Activated CD4-positive, CD25-positive, alpha-beta regulatory T cell (primary cell): ENCODE data around the gene ATOH8.

Experiments used
- DNase-seq, 4 experiments: peaks; one replicate each; lab custom pipeline; 2025; lab: John Stamatoyannopoulos, UW

Gene ATOH8

GRCh38 chr2:85754313-85755095 is 713 bp downstream of the ATOH8 start:
- DNase-seq: no peak

GRCh38 chr2:85755122-85756027 is 1.6 kb downstream of the ATOH8 start:
- DNase-seq: no peak

GRCh38 chr2:85756195-85756594 is 2.4 kb downstream of the ATOH8 start:
- no peak for DNase-seq

- no peak for DNase-seq
Observed at GRCh38 chr2:85756822-85757435, 3.1 kb downstream of the ATOH8 start.

GRCh38 chr2:85757860-85758259 is 4.1 kb downstream of the ATOH8 start:
- DNase-seq: no peak

GRCh38 chr2:85758361-85759256 is 4.8 kb downstream of the ATOH8 start:
- no peak for DNase-seq

- DNase-seq: no peak
Observed at GRCh38 chr2:85759257-85759613, 5.4 kb downstream of the ATOH8 start.

- DNase-seq: no peak
Observed at GRCh38 chr2:85760371-85760770, 6.6 kb downstream of the ATOH8 start.

GRCh38 chr2:85760872-85761271 is 7.1 kb downstream of the ATOH8 start:
- DNase-seq: no peak

- no peak for DNase-seq
Observed at GRCh38 chr2:85761512-85761944, 7.7 kb downstream of the ATOH8 start.

GRCh38 chr2:85761946-85762345 is 8.2 kb downstream of the ATOH8 start:
- DNase-seq: no peak

- DNase-seq: no peak
Observed at GRCh38 chr2:85763132-85763531, 9.3 kb downstream of the ATOH8 start.

- no peak for DNase-seq
Observed at GRCh38 chr2:85763831-85764230, 10.0 kb downstream of the ATOH8 start.

- DNase-seq: no peak
Observed at GRCh38 chr2:85765081-85765731, 11.4 kb downstream of the ATOH8 start.

GRCh38 chr2:85766229-85766628 is 12.4 kb downstream of the ATOH8 start:
- DNase-seq: no peak

GRCh38 chr2:85767803-85768665 is 14.2 kb downstream of the ATOH8 start:
- no peak for DNase-seq

- no peak for DNase-seq
Observed at GRCh38 chr2:85768713-85769112, 14.9 kb downstream of the ATOH8 start.

- DNase-seq: no peak
Observed at GRCh38 chr2:85769236-85769982, 15.6 kb downstream of the ATOH8 start.

- no peak for DNase-seq
Observed at GRCh38 chr2:85769983-85770362, 16.2 kb downstream of the ATOH8 start.
